DOHH2 (cell line): ENCODE results near the gene SCYGR3.

ENCODE experiments used
- H3F3A ChIP-seq: fragments of 200-600 bp; sonication (generic), shearing (Covaris generic); 2 replicates; pipeline ENCODE4 v1.6.0; 2016; ENCODE audit warnings: antibody characterized with exemption, mild to moderate bottlenecking; ENCODE audit not compliant: control insufficient read depth, insufficient read depth
- H3K27ac ChIP-seq: fragments of 200-600 bp; sonication (generic); 2 replicates; pipeline ENCODE4 v1.5.1; 2014; ENCODE audit warnings: low read depth, mild to moderate bottlenecking, low read length, moderate library complexity
- H3K27me3 ChIP-seq: fragments of 200-600 bp; sonication (generic); 2 replicates; pipeline ENCODE4 v1.6.1; 2014; ENCODE audit warnings: mild to moderate bottlenecking, low read length, mixed read lengths; ENCODE audit not compliant: control insufficient read depth
- H3K36me3 ChIP-seq: fragments of 200-600 bp; sonication (generic); 2 replicates; pipeline ENCODE4 v1.6.1; 2014; ENCODE audit warnings: mild to moderate bottlenecking, low read length, moderate library complexity, mixed read lengths; ENCODE audit not compliant: control insufficient read depth
- H3K4me1 ChIP-seq: fragments of 200-600 bp; sonication (generic); 2 replicates; pipeline ENCODE4 v1.6.1; 2014; ENCODE audit warnings: mild to moderate bottlenecking, low read length, mixed read lengths; ENCODE audit not compliant: control insufficient read depth
- H3K4me2 ChIP-seq: fragments of 200-600 bp; sonication (generic); 2 replicates; pipeline ENCODE4 v1.6.0; 2014; ENCODE audit warnings: mild to moderate bottlenecking, low read length, moderate library complexity
- H3K4me3 ChIP-seq: fragments of 200-600 bp; sonication (generic); 2 replicates; pipeline ENCODE4 v1.5.1; 2014; ENCODE audit warnings: mild to moderate bottlenecking, low read length, mixed read lengths
- H3K79me2 ChIP-seq: fragments of 200-600 bp; sonication (generic); 2 replicates; pipeline ENCODE4 v1.6.1; 2014; ENCODE audit warnings: mild to moderate bottlenecking, low read length, mixed read lengths; ENCODE audit not compliant: control insufficient read depth
- H3K9me2 ChIP-seq: fragments of 200-600 bp; sonication (generic); replicated peaks from 2 replicates; pipeline ENCODE4 v1.6.1; 2014; ENCODE audit warnings: mild to moderate bottlenecking, low read length, mixed read lengths; ENCODE audit not compliant: control insufficient read depth
- H3K9me3 ChIP-seq: fragments of 200-600 bp; sonication (generic); 2 replicates; pipeline ENCODE4 v1.6.1; 2014; ENCODE audit warnings: antibody characterized with exemption, low read length, mixed read lengths; ENCODE audit not compliant: control insufficient read depth, insufficient read depth
- H4K20me1 ChIP-seq: fragments of 200-600 bp; sonication (generic); 2 replicates; pipeline ENCODE4 v1.6.0; 2014; ENCODE audit warnings: low read depth, mild to moderate bottlenecking, antibody characterized with exemption, low read length, moderate library complexity; ENCODE audit not compliant: control insufficient read depth, insufficient read depth
- CTCF ChIP-seq: fragments of 200-600 bp; sonication (generic); IDR thresholded peaks from one replicate; pipeline ENCODE4 v1.5.1; 2014; ENCODE audit warnings: antibody characterized with exemption, mild to moderate bottlenecking, low read depth, low read length; ENCODE audit not compliant: poor library complexity, severe bottlenecking
- EZH2phosphoT487 ChIP-seq: fragments of 200-600 bp; sonication (generic); IDR thresholded peaks from 2 replicates; pipeline ENCODE4 v1.6.1; 2017; ENCODE audit warnings: borderline replicate concordance, mild to moderate bottlenecking, antibody characterized with exemption, low read length, moderate library complexity, mixed read lengths

Gene SCYGR3

GRCh38 chr2:227570615-227571014, 44.0 kb downstream of the SCYGR3 start:
- Histone ChIP-seq H3K4me2 (no peak overlapping the region), H3K27me3 (no peaks in the 10 kb centered on the region), H3K9me3 (no peaks in the 10 kb centered on the region), H3F3A (no peaks in the 10 kb centered on the region), H3K27ac (no peak overlapping the region), H3K9me2 (no peaks in the 10 kb centered on the region), H3K36me3 (no peaks in the 10 kb centered on the region), H4K20me1 (no peaks in the 10 kb centered on the region), H3K79me2 (no peaks in the 10 kb centered on the region), H3K4me3 (no peak overlapping the region), H3K4me1 (no peaks in the 10 kb centered on the region)
- TF ChIP-seq CTCF (no peak), EZH2phosphoT487 (no peak)

GRCh38 chr2:227568852-227569169, 45.8 kb downstream of the SCYGR3 start:
- H4K20me1 ChIP-seq = no peaks in the 10 kb centered on the region
- H3K9me2 ChIP-seq = no peaks in the 10 kb centered on the region
- no peak overlapping the region for H3K27ac ChIP-seq
- no peak overlapping the region for H3K4me2 ChIP-seq
- no peaks in the 10 kb centered on the region for H3K4me1 ChIP-seq
- H3K27me3 ChIP-seq = no peaks in the 10 kb centered on the region
- H3K9me3 ChIP-seq = no peaks in the 10 kb centered on the region
- H3F3A ChIP-seq = no peaks in the 10 kb centered on the region
- TF ChIP-seq EZH2phosphoT487 = no peak
- no peak for TF ChIP-seq CTCF
- no peaks in the 10 kb centered on the region for H3K79me2 ChIP-seq
- no peaks in the 10 kb centered on the region for H3K36me3 ChIP-seq
- no peak overlapping the region for H3K4me3 ChIP-seq

GRCh38 chr2:227566012-227566411, 48.6 kb downstream of the SCYGR3 start:
- Histone ChIP-seq H3K79me2 (no peaks in the 10 kb centered on the region), H3K4me3 (no peak overlapping the region), H3K4me1 (no peaks in the 10 kb centered on the region), H3K9me2 (no peaks in the 10 kb centered on the region), H3K27me3 (no peaks in the 10 kb centered on the region), H3K36me3 (no peaks in the 10 kb centered on the region), H3K9me3 (no peaks in the 10 kb centered on the region), H4K20me1 (no peaks in the 10 kb centered on the region), H3K4me2 (no peak overlapping the region), H3F3A (no peaks in the 10 kb centered on the region), H3K27ac (no peak overlapping the region)
- TF ChIP-seq EZH2phosphoT487 (no peak), CTCF (no peak)

GRCh38 chr2:227565080-227565479, 49.6 kb downstream of the SCYGR3 start:
- Histone ChIP-seq H3K79me2 (no peaks in the 10 kb centered on the region), H4K20me1 (no peaks in the 10 kb centered on the region), H3K27ac (no peak overlapping the region), H3K4me1 (no peaks in the 10 kb centered on the region), H3K36me3 (no peaks in the 10 kb centered on the region), H3F3A (no peaks in the 10 kb centered on the region), H3K9me3 (no peaks in the 10 kb centered on the region), H3K4me2 (no peak overlapping the region), H3K27me3 (no peaks in the 10 kb centered on the region), H3K9me2 (no peaks in the 10 kb centered on the region), H3K4me3 (no peak overlapping the region)
- TF ChIP-seq CTCF (no peak), EZH2phosphoT487 (no peak)
